Fibroblast of upper back skin (primary cell): ENCODE measurements around the gene CD300LF.

Source experiments
- DNase-seq: peaks from one replicate; pipeline ENCODE4 v3.0.0-alpha.2; 2013

CD300LF gene

GRCh38 chr17:74682471-74683190, 30.1 kb downstream of the CD300LF start:
- no peak for DNase-seq

- no peak for DNase-seq
Measured at GRCh38 chr17:74682028-74682427, 30.7 kb downstream of the CD300LF start.

GRCh38 chr17:74680941-74681340, 31.8 kb downstream of the CD300LF start:
- DNase-seq = no peak

- no peak for DNase-seq
Measured at GRCh38 chr17:74680213-74680612, 32.5 kb downstream of the CD300LF start.

GRCh38 chr17:74679374-74679773, 33.3 kb downstream of the CD300LF start:
- no peak for DNase-seq

GRCh38 chr17:74678541-74678940, 34.2 kb downstream of the CD300LF start:
- DNase-seq = no peak

- no peak for DNase-seq
Measured at GRCh38 chr17:74677558-74678466, 34.9 kb downstream of the CD300LF start.

GRCh38 chr17:74671031-74671771, 41.5 kb downstream of the CD300LF start:
- peak; percentile 69 for DNase-seq

GRCh38 chr17:74670329-74670728, 42.4 kb downstream of the CD300LF start:
- no peak for DNase-seq

GRCh38 chr17:74663561-74663960, 49.2 kb downstream of the CD300LF start:
- no peak for DNase-seq

- DNase-seq = no peak
Measured at GRCh38 chr17:74659889-74660288, 52.8 kb downstream of the CD300LF start.

- no peak for DNase-seq
Measured at GRCh38 chr17:74658620-74659019, 54.1 kb downstream of the CD300LF start.

- DNase-seq = no peak
Measured at GRCh38 chr17:74654742-74655141, 58.0 kb downstream of the CD300LF start.

GRCh38 chr17:74652020-74652419, 60.7 kb downstream of the CD300LF start:
- no peak for DNase-seq

GRCh38 chr17:74649909-74650308, 62.8 kb downstream of the CD300LF start:
- no peak for DNase-seq

GRCh38 chr17:74647871-74648672, 64.7 kb downstream of the CD300LF start:
- DNase-seq = no peak

- DNase-seq = no peak
Measured at GRCh38 chr17:74646231-74646630, 66.5 kb downstream of the CD300LF start.

- DNase-seq = no peak
Measured at GRCh38 chr17:74645010-74645409, 67.7 kb downstream of the CD300LF start.

GRCh38 chr17:74644419-74644818, 68.3 kb downstream of the CD300LF start:
- DNase-seq = no peak
